ENCODE results near the gene POLR3C.

Gene POLR3C

DNA sequence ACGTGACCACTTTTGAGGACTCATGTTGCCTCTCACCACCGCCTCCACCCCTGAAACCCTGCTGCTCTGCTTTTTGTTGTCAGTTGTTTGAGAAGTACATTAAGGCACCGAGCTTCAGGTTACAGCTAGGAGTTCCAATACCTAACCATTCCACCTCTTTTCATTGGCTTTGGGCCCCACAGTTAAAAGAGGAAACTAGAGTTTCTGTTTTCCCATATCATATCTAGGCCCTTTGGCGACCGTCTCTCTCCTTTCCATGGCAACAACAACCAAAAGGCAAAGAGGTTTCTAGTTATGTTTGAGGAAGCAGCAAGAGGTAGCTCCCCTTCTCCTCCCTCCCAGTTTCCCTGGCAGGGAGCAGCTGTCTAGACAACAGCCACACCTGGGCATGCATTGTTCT lies 55.8 kb downstream of the POLR3C start:
- TF ChIP-seq GATA2 (IDR thresholded peaks at IDR 0.05; ENCODE audit: low read depth, low read length) = no peak
- no peak for TF ChIP-seq GATA3 (IDR thresholded peaks at IDR 0.05; ENCODE audit: low read depth, low read length)

DNA sequence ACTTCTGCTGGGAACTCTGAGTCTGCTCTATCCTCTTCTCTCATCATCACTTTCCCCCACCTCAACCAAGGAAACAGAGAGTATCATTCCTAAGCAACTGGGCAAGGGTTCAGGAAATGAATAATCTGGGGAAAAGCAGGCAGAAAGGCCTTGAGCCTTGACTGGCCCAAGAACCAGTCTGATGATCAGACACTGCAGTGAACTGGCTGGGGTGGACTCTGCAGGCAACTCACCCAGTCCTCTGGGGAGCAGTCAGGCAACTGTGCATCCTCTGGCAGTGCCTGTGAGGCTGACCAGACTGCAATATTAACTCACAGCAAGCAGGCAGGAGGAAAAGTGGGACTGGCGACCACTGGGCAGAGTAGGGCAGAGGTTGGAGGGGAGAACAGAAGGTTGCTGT lies 60.7 kb downstream of the POLR3C start:
- TF ChIP-seq GATA2 (IDR thresholded peaks at IDR 0.05; ENCODE audit: low read depth, low read length) = no peak

DNA sequence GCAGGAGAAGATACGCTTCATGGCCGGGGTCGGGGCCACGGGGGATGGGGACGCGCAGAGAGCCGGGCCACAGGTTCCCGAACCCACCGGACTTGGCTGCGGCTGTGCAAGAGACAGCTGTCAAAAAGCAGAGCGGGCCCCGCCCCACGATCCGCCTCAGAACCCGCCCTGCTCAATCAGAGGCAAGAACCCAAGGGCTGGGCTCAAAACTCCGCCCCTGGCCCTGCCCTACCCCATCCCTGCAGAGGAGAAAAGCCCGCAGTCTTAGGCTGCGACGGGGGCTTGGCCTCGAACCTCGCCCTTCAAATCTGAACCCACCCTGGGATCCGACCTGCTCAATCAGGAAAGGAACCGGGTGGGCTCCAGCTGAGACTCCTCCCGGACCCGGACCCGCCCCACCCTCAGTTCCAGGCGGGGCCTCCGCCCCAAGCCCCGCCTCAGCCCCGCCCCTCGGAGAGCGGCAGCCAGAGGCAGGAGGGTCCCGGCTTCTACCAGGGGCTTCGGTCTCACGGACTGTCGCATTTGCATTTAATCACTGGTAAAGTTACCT lies 61.8 kb downstream of the POLR3C start, which contains the start of gene ANKRD35:
ANKRD35 (minus strand) TSS at position 129 of the 550 bp plus-strand sequence; CDS start at position 21, 108 bp downstream.
- TF ChIP-seq GATA2 (IDR thresholded peaks at IDR 0.05; ENCODE audit: low read depth, low read length) = no peak
- TF ChIP-seq GATA3 (IDR thresholded peaks at IDR 0.05; ENCODE audit: low read depth, low read length) = no peak

DNA sequence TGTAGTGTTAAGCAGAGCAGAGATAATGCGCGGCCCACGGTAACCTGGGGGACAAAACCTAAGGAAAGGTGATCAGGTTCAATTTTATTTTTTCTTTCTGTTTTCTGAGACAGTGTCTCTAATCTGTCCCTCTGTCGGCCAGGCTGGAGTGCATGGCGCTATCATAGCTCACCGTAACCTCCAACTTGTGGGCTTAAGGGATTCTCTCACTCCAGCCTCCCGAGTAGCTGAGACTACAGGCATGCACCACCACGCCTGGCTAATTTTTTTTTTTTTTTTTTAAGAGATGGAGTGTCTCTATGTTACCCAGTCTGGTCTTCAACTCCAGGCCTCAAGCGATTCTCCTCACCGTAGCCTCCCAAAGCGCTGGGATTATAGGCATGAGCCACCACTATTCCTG lies 62.4 kb downstream of the POLR3C start:
- no peak for TF ChIP-seq GATA2 (IDR thresholded peaks at IDR 0.05; ENCODE audit: low read depth, low read length)
- no peak for TF ChIP-seq GATA3 (IDR thresholded peaks at IDR 0.05; ENCODE audit: low read depth, low read length)

DNA sequence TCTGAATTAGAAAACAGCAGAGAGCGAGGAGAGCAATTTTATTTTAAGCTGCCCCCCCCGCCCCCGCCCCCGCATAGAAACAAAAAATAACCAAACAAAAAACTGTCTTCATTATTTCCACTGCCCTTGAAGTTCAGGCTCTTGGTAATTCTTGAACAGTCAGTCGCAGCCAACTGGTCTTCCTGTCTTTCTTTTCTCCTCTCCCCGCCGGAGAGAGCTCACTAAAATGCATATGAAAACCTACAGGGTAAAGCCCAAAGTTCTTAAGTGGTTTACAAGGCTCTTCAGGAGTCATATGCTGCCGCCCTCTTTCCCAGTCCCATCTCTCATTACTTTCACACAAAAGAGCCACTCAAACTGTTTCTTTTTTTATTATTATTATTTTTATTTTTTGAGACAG lies 62.8 kb downstream of the POLR3C start:
- TF ChIP-seq GATA3 (IDR thresholded peaks at IDR 0.05; ENCODE audit: low read depth, low read length) (no peak), GATA2 (IDR thresholded peaks at IDR 0.05; ENCODE audit: low read depth, low read length) (no peak)

DNA sequence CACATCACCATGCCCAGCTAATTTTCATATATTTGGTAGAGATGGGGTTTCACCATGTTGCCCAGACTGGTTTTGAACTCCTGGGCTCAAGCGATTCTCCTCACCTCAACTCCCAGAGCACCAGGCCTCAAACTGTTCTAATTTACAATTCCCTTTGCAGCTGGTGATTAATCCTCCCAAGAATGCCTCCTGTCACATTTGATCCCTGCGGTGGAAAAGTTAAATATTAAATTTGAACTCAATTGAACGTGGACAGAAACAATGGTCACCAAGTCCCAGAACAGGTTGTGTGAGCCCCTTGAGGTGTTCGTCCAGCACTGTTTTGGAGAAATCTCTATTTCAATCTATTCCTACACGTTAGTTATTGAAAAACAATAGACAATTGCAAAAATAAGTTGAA lies 63.6 kb downstream of the POLR3C start:
- no peak for TF ChIP-seq GATA2 (IDR thresholded peaks at IDR 0.05; ENCODE audit: low read depth, low read length)
- no peak for TF ChIP-seq GATA3 (IDR thresholded peaks at IDR 0.05; ENCODE audit: low read depth, low read length)

DNA sequence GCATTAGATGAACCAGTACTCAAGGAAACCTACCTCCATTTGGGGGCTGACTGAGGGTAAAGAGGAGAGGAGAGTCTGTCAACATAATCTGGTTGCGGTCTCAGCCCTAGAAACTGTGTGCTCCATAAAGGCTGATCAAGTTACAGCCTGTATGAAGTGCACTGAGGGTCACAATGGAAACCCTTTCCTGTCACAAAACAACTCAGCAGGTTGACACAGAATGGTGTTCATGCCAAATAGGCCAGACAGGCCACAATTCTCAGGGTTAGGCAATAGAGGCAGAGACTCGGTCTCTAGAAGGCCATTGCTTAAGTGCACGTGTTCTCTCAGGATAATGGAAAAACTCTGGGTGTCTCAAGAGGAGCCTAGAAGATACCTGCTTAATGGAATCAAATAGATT lies 65.7 kb downstream of the POLR3C start:
- TF ChIP-seq GATA3 (IDR thresholded peaks at IDR 0.05; ENCODE audit: low read depth, low read length) = no peak
- TF ChIP-seq GATA2 (IDR thresholded peaks at IDR 0.05; ENCODE audit: low read depth, low read length) = no peak

DNA sequence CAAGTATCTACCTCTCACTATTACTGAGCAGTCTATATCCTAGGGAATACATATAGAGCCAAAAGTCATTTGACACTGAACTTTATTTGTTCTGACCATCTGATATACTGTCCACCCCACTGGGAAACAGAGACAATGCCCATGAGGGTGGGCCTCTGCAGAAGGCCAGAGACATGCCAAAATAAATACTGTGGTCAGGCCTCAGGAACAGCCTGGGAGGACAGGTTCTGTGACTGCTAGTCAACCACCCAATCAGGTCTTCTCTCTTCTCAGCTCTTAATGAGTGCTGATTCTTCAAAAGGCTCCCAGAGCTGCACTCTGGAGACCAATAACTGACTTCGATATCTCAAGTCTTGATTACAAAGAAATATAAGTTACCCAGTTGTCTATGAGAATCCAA lies 67.1 kb downstream of the POLR3C start:
- no peak for TF ChIP-seq GATA2 (IDR thresholded peaks at IDR 0.05; ENCODE audit: low read depth, low read length)
- no peak for TF ChIP-seq GATA3 (IDR thresholded peaks at IDR 0.05; ENCODE audit: low read depth, low read length)

DNA sequence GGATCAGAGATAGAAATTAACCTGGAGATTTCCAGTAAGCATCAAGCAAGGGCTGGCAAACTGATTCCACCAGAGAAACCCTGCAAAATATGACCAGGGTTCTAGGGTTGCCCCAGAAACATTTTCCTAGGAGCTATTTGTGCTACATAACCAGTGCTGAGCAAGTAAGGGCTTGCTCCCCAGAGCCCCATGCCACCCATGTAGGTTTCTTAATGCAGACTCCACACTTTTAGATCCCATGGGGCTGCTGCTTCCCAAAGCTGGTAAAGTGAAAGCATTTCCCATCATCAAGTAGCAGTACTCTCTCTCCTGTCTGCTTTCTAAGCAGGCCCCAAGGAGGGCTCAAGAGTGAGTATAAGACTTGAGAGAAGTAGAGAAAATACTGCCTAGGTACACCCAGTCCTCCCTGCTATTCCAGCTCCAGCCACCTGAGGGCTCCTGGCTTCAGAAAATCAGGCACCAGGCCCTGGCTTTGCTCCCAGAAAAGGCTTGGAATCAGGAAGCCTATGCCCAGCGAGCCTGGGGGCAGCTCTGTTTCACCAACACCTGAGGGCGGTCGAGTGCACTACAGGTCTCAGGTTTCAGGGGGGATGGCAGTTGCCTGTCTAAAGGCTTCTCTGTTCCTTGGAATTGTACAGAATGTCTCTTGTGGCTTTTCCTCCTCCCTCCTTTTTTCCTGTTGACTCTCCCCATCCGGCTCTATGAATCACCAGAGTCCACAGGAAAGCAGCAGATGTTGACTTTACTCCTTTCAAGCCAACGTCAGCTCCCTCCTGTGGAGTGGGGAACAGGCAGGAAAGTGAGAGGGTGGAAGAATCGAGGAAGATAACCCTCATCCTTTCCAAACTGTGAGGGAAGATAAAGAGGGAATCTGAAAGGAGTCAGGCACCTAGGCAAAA lies 67.8 kb downstream of the POLR3C start:
- no peak for TF ChIP-seq GATA2 (IDR thresholded peaks at IDR 0.05; ENCODE audit: low read depth, low read length)
- no peak for TF ChIP-seq GATA3 (IDR thresholded peaks at IDR 0.05; ENCODE audit: low read depth, low read length)

DNA sequence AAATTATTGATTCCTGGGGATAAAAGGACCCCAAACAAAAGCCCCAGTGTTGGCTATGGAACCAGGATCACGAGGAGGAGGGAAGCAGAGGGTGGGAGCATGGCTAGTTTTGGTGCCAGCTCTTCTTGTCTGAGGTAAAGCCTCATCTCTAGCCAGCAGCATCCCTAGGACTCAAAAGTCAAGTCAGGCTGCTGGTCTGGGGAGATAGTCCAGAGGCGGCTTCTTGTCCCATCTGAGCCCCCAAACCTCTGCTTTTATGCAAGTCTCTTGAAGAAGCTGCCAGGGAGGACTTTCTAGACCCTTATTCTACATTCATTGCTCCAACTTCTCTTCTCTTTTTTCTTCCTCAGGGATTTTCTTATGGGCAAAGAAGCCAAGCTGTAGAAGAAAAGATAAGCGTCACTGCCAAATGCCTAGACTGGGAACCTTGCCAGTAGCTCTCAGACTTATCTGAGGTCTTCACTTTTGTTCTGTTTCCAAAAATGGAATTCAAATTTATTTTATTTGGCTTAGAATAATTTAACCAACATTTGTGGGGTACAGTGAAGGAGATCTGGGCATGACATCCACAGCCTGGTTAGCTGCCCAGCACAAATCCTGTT lies 68.6 kb downstream of the POLR3C start:
- TF ChIP-seq GATA2 (IDR thresholded peaks at IDR 0.05; ENCODE audit: low read depth, low read length) (no peak), GATA3 (IDR thresholded peaks at IDR 0.05; ENCODE audit: low read depth, low read length) (no peak)

DNA sequence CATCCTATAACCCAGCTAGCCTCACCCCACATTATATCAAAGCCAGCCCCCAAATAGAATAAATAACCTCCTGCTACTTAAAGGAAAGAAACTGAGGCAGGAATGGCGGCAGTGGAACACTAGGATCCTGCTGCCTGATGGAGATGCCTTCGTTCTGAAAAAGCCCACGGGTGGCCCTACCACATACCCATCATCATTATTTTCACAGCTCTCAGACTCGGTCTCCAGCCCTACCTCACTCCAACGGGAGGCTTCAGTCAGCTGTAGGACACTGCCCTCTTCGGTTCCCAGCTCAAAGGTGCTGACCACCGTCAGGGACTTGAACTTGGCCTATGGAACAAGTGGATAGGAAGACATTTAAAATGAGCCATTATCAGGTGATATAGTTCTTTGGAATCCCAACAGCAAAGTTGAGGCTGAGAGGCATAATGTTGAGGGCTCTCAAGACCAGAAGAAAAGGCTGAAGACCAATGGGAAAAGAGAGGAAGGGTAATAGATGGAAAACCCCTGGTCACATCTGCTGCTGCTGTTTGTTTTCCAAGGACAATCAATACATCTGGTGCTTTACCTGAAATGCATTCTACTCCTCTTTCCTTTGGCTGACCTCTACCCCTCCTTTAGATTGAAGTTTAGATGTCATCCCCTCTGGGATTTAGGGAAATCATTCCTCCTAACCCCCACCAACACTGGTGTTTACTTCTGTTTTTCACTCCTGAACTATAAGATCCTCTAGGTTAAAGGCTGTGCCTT lies 69.5 kb downstream of the POLR3C start:
- TF ChIP-seq GATA2 (IDR thresholded peaks at IDR 0.05; ENCODE audit: low read depth, low read length) (no peak), GATA3 (IDR thresholded peaks at IDR 0.05; ENCODE audit: low read depth, low read length) (no peak)

Data from SH-SY5Y (cell line).